DND-41 (cell line): ENCODE data around the gene NPW.

Source experiments
- CTCF ChIP-seq: IDR thresholded peaks from 2 replicates; pipeline ENCODE4 v1.5.1; 2012; ENCODE audit warnings: borderline replicate concordance, low read length, moderate library complexity, mild to moderate bottlenecking; ENCODE audit not compliant: poor library complexity, severe bottlenecking; ENCODE audit errors: extremely low read depth
- EZH2 ChIP-seq: IDR thresholded peaks from 3 replicates; pipeline ENCODE4 v1.6.1; 2012; ENCODE audit warnings: borderline replicate concordance, low read depth, mild to moderate bottlenecking, moderate library complexity, low read length, inconsistent platforms; ENCODE audit not compliant: severe bottlenecking

DNA sequence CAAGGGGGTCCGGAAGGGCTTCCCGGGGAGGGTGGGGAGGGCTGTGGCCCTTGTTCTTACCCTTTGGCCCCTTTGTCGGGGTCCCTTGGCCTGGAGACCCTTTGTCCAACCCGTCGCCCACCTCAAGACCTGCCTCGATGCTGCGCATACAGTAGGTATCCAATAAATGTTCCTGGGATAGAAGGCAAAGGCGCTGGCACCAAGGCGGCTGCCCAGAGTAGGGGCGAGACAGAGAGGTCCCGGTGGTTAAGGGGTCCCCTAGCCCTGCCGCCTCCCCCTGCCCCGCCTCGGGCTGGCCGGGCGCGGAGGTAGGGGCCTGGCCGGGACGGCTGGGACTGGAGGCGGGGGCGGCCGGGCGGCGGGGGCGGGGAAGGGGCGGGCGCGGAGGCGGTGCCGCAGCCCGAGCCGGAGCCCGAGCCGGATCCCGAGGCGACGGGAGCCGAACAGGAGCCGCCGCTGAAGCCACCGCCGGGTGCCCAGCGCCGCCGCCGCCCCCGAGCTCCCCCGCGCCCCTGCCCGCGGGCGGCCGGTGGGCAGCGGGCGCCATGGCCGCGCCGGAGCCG, 7.0 kb downstream of the NPW start, which contains the start of gene NHERF2:
- TF ChIP-seq CTCF (no peak), EZH2 (no peak)
